ENCODE data around the gene DAO. TPM values are rescaled to one million over a fixed set of nuclear protein-coding genes. Genes with fewer than 3 reads are reported as not detected.

DAO gene
- total and polyA plus RNA-seq, 2 of the 4 experiments (the other 2 are of a cell fraction) = not detected

DNA sequence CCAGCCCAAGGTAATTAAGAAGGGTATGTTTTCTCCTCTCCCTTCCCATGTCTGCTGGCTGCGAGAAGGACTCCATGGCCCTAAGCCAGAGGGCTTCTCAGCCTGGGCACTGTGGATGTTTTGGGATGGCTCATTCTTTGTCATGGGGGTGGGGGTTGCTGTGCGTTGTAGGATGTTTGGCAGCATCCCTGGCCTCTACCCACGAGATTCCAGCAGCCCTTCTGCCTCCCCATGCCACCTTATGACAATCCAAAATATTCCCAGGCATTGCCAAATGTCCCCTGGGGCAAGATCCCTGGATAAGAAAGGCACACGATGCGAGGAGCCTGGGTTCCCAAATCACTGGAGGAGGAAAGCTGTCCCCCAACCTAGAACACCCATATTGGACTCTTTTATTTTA lies 36.4 kb downstream of the DAO start:
- Histone ChIP-seq H4K20me1 (ENCODE audit: insufficient read depth, low read length) (no peaks in the 10 kb centered on the region), H2BK5ac (ENCODE audit: low read depth, low read length, poor library complexity, severe bottlenecking) (no peak overlapping the region), H3K9me3 (ENCODE audit: control insufficient read depth, insufficient read depth, low read length) (no peaks in the 10 kb centered on the region), H3K79me1 (ENCODE audit: low read depth in 1 of 2, low read length in 2 of 2) (no peaks in the 10 kb centered on the region), H2BK120ac (ENCODE audit: low read depth, low read length) (no peak overlapping the region), H3K27me3 (ENCODE audit: control insufficient read depth, insufficient read depth, low read length) (peaks cover 5% of the 10 kb centered on the region; the same call in 1 of the 2 replicates), H3K9me1 (ENCODE audit: insufficient read depth, low read length) (no peaks in the 10 kb centered on the region), H4K8ac (ENCODE audit: low read depth in 2 of 2, low read length in 2 of 2) (no peak overlapping the region), H3K18ac (ENCODE audit: low read depth, low read length) (no peak overlapping the region), H3K4me3 (ENCODE audit: insufficient read depth, low read depth, low read length) (no peak overlapping the region), H4K91ac (ENCODE audit: insufficient read depth, low read depth, low read length) (no peak overlapping the region), H3K36me3 (ENCODE audit: control insufficient read depth, insufficient read depth, low read length) (no peaks in the 10 kb centered on the region), H3K4me2 (ENCODE audit: low read depth, low read length) (no peak overlapping the region), H2AFZ (replicated peaks; ENCODE audit: low read length, poor library complexity) (no peak overlapping the region), H3K14ac (replicated peaks; ENCODE audit: low read depth, low read length) (no peak overlapping the region), H3K4ac (ENCODE audit: low read depth, low read length) (no peak overlapping the region), H2AK9ac (replicated peaks; ENCODE audit: low read depth, low read length, poor library complexity) (no peak overlapping the region), H3K23ac (ENCODE audit: low read depth, low read length) (no peak overlapping the region), H3K9ac (ENCODE audit: low read depth, low read length) (no peak overlapping the region), H4K5ac (ENCODE audit: low read depth, low read length) (no peak overlapping the region), H2AK5ac (ENCODE audit: low read depth, low read length) (no peak overlapping the region), H3K27ac (ENCODE audit: insufficient read depth, low read length) (no peak overlapping the region), H2BK20ac (ENCODE audit: low read depth, low read length) (no peak overlapping the region), H3K4me1 (ENCODE audit: control insufficient read depth, insufficient read depth, low read length) (no peaks in the 10 kb centered on the region), H3K56ac (ENCODE audit: extremely low read depth, insufficient read depth, low read length) (no peak overlapping the region), H2BK15ac (ENCODE audit: low read depth, low read length) (no peak overlapping the region)
- no CpG with 5 or more reads among the region's 5 CpGs for WGBS, 2 experiments (ENCODE audit: extremely low coverage in 2 of 2, insufficient read length in 1 of 2)
- in situ Hi-C loops (cut with MboI; ENCODE audit: low sequenced_read_pairs) = no loop called here
- intact Hi-C loops (cut with micrococcal nuclease) = no loop called here
- DNase-seq (no peak), ATAC-seq (ENCODE audit: low read depth) (no peak)
- no TSS peak for BruUV-seq (replicated peaks)
- POLR2A ChIA-PET (ENCODE audit: unreplicated experiment) = no interaction called here
- CTCF ChIA-PET = no interaction called here
- dilution Hi-C loops (cut with HindIII; ENCODE audit: low sequenced_read_pairs, unreplicated experiment) = no loop called here
- no peak for TF ChIP-seq BHLHE40 (IDR thresholded peaks at IDR 0.05; ENCODE audit: low read depth, low read length)
- TF ChIP-seq RFX5 (IDR thresholded peaks at IDR 0.05; ENCODE audit: low read depth, low read length) = no peak

All from IMR-90 (cell line).